ENCODE results near the gene LNPEP.

DNA sequence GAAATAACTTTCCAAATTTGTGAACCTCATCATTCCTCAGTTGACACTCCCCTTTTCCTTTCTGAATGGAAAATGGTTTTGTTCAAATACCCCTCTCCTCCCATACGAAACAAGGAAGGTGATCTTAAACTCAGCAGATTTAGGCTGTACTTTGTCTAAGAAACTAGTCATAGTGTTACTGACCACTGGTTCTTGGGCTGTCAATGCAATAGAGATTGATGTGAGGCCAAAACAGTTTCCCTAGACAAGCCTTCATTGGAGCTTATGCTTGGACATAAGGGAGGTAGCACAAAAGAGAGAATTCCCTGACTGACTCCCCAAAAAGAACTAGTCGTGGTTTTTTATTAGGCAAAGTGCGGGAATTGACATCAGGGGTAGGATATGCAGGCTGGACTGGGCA lies 5.3 kb upstream of the LNPEP start:
- no peak for TF ChIP-seq POLR2AphosphoS5 (IDR thresholded peaks at IDR 0.05)
- TF ChIP-seq, protein P1, sequence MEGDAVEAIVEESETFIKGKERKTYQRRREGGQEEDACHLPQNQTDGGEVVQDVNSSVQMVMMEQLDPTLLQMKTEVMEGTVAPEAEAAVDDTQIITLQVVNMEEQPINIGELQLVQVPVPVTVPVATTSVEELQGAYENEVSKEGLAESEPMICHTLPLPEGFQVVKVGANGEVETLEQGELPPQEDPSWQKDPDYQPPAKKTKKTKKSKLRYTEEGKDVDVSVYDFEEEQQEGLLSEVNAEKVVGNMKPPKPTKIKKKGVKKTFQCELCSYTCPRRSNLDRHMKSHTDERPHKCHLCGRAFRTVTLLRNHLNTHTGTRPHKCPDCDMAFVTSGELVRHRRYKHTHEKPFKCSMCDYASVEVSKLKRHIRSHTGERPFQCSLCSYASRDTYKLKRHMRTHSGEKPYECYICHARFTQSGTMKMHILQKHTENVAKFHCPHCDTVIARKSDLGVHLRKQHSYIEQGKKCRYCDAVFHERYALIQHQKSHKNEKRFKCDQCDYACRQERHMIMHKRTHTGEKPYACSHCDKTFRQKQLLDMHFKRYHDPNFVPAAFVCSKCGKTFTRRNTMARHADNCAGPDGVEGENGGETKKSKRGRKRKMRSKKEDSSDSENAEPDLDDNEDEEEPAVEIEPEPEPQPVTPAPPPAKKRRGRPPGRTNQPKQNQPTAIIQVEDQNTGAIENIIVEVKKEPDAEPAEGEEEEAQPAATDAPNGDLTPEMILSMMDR (IDR thresholded peaks at IDR 0.05), result no peak
